EH (cell line): Measurements from ENCODE around the gene TMEM235.
A peak's percentile ranks its signal among the peaks of the same experiment; 100 is the strongest.

ENCODE experiments used
- DNase-seq: peaks from one replicate; pipeline ENCODE4 v3.0.0-alpha.2; 2015; ENCODE audit warnings: low read depth

TMEM235 gene

DNA sequence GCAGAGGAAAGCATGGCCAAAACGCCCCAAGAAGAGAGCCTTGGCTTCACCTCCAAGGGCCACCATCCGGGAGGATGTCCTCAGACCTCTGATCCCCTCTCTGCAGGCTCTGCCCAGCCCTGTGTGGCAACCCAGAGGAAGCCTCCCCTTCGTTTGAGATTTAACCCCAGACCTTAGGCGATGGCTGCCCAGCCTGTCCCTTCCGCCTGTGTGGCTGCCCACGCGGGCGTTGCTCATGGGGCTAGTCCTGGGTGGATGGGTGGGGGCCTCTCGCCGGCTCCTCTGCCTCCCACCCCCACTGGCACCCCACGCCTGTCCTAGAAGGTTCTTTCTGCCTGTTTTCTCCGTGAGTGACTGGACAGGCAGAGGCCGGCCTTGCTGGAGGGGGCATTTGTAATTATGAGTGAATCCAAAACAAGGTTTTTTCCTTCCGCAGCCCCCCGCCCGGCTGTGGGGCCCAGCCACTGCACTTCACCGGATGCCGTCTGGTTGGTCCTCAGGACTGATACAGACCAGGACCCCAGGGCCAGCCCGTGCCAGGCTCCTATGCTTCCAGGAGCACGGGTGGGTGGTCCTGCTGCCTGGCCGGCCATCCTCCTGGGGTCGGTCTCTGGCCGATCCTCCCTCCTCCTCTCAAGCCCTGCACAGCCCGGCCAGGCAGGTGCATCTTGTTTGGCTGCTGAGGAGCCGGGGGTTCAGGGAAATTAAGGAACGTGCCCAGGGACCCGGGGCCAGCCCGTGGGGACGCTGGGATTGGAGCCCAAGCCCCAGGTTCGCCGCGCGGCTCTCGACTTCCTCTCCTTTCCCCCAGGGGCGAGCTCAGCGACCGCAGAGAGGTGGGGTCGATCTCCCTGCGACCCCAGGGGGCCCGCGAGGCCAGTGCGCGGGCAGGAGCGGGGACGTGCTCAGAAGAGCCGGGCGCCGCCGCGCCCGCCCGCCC is at the start of gene TMEM235:
Gene TMEM235, plus strand, starts transcription at position 636 of the 940 bp plus-strand sequence. CDS start 393 bp downstream, outside the sequence.
- DNase-seq, result no peak

DNA sequence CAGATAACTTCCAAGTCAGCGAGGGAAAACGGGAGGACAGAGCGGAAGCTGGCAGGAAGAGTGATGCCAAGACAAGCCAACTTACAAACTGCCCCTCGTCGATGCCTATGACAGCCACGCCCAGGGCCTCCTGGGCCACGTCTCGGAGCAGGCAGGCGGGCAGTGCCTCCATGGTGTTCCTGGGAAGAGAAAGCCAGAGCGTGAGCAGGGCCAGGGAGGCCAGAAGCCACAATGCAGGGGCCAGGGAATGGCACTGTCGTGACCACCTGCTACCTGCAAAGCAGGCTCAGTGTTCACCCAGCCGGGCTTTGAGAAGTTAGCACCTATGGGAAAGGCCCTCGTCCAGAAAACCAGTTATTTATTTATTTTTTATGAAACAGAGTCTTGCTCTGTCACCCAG is 48.9 kb upstream of the TMEM235 start:
- no peak for DNase-seq

DNA sequence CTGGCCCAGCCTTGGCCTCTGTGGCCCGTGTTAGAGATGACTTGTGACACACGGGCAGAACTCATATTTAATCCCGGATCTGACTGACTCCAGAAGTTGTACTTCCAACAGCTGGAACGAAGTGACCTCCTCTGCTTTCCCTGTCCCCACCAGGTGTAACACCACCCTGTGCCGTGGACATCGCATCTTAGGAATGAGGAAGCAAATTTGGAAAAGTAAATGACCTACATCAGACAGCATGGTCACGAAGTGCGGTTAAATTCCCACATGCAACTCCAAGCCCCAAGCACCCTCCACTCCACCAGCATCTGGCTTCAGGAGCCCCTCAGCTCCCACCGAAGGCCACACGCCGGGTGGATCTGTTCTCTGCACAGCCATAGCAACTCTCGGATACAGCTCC is 47.5 kb upstream of the TMEM235 start:
- DNase-seq, result no peak

DNA sequence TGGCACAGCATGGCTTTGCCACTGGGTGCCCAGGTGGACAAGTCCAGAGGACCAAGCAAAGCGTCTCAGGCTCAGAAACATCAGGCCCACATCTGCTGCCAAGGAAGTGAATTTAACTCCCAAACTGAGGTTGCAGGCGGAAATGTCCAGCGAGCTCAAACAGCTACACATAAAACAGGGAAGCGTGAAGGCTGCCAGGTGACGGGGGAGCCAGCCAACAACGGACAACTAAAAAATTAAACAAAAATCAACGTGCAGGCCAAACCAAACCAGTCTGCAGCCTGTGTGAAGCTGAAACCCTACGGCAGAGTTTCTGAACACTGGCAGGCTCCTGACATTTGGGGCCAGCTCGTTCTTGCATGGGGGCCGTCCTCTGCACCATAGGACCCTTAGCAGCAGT is 47.1 kb upstream of the TMEM235 start:
- DNase-seq, result no peak

DNA sequence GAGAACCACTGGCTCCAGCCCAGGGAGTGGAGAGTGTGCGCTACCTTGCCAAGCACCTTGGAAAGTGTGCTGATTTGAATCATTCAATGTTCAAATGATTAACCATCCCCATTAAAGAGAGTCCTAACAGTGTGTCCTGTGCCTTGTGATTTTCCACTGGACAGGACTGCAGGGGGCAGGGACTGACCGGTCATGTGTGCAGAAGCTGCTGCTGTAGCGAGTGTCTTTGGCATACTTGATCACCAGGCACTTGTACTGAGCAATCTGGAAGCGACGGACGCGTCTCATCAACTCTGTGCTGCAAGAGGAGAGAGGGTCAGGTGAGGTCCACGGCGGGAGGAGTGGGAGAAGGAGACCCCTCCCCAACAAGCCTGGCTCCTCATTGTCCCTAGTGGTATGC is 46.6 kb upstream of the TMEM235 start:
- DNase-seq, result no peak

DNA sequence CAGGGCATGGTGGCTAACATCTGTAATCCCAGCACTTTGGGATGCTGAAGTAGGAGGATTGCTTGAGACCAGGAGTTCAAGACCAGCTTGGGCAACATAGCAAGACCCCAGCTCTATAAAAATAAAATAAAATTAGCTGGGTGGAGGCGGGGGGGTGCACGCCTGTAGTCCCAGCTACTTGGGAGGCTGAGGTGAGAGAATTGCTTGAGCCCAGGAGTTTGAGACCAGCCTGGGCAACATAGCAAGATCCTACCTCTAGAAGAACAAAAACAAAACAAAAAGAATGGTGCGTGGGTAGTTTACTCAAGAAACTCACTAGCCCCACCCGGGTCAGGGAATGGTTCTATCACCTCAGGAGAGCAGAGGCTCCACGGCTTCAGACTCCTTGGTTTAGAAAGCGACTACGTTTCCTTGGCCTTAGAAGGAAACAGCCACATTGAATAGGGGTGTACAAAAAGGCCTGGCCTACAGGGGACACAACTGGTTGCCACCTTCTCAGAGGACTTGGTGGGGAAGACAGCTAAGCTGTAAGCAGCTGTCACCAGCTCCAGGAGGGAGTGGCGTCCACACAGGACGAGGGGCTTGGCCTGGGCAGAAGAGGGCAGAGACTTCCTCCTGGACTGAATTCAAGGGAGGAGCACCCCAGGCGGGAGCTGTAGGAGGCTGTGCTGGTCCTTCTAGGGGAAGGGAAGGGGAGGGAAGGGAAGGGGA is 45.3 kb upstream of the TMEM235 start:
- DNase-seq, result peak; percentile 67

DNA sequence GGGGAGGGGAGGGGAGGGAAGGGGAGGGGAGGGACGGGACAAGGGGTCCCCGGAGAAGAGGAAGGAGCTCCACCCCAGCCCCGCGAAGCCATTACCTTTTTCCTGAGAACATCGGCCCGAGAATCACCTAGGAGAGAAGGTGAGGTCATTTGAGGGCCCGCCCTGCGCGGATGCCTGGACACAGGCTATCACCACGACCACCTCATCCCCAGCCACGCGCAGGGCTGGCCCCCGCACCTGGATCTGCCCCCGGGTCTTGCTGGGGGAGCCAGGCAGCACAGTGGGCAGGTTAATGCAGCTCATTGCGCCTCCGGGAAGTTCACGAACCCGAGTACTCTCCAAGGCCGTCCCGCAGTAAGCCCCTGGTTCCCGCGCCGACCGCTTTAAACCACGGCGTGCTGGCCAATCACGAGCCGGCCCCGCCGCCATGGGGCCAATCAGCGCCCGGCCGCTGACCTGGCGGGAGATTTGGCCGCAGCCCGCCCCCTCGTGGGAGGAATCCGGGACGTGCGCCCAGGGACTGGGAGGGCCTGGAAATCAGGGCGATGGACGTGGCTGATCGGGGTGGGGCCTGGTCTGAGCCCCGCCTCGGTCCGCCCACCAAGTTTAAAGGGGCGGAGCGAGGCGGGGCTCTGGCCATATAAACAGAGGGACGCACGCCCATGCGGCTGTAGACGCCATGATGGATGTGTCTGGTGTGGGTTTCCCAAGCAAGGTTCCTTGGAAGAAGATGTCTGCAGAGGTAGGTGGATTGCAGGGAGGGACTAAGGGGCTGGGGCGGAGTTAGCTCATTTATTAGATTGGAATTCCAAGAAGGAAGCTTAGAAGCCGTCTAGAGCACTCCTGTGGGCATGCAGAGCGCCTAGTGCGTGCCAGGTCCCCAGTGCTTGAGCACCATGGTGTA is 44.5 kb upstream of the TMEM235 start, which contains the start of the genes AFMID and TK1:
Gene AFMID, plus strand, starts transcription at position 671 of the 904 bp plus-strand sequence. Its CDS starts 9 bp downstream, at position 680.
Gene TK1, minus strand, starts transcription at position 361 of the 904 bp plus-strand sequence. Its CDS starts 58 bp downstream, at position 303.
- DNase-seq, result peak; percentile 97

DNA sequence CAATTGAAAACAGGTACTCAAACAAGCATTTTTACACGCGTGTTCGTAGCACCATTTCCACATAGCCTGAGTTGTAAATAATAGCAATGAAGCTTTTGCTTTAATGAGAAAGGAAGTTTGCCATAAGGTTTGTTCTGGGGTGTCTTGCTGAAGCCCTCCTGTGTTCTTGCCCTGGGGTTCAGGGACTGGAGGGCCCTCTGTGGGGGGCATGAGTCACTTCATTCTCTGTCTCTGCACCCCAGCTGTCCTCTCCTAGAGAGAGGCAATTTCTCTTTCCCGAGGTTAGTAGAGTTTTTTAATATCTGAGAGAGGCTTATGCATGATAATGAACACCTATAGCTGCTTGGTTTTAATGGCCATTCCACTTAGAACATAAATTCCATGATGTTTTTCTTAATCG is 34.7 kb upstream of the TMEM235 start:
- no peak for DNase-seq

DNA sequence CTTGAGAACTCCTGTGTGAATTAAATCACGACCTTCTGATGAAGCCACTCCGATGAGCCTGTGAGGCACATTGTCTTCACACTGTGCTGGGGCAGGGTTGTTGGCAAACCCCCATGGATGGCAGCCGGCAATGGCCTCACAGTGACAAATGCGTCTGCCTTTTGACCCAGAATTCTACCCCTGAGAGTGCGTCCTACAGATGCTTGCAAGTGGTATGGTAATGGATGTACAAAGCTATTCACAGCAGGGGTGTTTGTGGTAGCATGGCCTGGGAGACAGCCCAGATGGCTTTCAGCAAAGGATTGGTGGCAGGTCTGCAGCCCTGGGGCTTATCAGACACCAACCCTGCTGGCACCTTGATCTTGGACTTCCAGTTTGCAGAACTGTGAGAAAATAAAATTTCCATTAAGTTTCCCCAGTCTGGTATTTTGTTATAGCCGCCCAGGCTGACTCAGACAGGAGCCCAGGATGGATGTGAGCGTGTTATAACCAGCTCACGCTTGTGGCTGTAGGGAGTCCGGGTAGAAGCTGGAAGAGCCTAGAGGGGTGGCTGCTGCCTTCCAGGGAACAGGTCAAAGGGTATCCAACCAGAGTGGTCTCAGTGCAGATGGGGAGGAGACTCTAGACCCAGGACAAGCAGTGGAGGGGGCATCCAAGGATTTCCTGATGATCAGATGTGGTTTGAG is 34.1 kb upstream of the TMEM235 start:
- DNase-seq, result no peak

DNA sequence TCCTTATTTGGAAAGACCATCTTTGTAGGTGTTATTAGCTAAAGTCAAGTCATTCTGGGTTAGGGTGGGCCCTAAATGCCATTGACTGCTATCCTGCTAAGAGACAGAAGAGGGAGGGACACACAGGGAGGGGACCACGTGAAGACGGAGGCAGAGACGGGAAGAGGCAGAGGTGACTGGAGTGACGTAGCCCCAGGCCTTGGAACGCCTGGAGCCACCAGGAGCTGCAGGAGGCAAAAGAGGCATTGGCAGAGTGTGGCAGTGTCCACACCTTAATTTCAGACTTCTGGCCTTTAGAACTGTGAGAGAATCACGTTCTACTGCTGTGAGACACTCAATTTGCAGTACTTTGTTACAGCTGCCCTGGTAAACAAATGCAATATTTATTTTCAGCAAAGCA is 31.0 kb upstream of the TMEM235 start:
- DNase-seq, result no peak

DNA sequence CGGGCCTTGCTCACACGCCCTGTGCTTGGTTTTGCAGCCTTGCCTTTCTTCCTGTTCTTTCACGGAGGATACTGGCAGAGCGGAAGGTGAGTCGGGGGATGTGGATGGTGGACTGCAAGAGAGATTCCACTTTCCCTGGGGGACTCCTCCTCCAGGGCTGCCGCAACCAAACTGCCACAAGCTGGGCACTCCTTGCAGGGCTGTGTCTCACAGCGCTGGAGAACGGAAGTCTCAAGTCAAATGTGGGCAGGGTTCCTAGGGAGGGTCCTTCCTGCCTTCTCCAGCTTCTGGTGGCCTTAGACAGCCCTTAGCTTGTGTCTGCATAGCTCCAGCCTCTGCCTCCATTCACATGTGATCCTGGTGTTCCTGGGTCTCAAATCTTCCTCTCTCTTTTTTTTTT is 28.8 kb upstream of the TMEM235 start:
- DNase-seq, result no peak

DNA sequence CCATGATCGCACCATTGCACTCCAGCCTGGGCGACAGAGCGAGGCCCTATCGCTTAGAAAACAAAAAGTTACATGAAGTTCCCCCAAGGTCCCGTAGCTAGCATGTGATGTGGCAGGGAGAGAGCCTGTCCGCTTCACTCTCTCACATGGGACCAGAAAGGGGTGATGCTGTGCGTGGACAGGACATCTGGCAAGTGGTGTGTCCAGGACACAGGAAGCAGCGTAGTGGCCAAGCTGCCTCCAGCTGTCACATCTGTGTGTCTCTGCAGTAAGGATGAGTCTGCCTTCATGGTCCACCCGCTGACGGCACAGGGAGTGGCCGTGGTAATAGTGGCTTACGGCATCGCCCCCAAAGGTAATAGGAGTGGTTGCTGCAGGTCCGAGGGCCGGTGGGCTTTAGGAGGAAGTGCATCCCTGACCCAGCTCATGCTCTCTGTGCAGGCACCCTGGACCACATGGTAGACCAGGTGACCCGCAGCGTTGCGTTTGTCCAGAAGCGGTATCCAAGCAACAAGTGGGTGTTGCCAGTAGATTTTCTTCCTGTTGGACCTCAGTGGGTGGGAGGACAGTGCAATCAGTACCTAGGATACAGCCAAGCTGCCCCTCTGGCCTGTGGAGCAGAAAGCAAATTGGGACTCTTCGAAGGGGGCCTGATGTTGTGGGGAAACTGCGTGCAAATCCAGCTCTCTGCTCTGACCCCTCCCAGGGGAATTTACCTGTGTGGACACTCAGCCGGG is 26.9 kb upstream of the TMEM235 start:
- DNase-seq, result no peak

DNA sequence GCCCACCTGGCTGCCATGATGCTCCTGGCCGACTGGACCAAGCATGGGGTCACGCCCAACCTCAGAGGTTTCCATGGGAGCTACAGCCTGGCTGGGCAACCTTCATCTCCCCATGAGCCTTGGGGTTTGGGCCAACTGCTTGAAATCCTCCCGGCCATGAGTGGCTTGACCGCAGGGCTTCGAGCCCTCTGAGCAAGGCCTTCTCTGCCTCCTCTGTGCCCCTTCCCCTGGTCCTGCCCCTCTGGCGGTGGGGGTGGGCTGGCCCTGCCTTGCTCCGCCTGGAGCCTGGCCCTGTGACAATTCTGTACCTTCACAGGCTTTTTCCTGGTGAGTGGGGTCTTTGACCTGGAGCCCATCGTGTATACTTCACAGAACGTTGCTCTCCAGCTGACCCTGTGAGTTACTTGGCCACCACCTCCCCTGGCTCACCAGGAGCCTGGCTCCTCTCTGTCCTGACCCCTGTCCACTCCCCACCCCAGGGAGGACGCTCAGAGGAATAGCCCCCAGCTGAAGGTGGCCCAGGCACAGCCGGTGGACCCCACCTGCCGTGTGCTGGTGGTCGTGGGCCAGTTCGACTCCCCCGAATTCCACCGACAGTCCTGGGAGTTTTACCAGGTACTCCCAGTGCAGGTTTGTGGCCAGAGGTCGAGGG is 26.2 kb upstream of the TMEM235 start:
- DNase-seq, result no peak

DNA sequence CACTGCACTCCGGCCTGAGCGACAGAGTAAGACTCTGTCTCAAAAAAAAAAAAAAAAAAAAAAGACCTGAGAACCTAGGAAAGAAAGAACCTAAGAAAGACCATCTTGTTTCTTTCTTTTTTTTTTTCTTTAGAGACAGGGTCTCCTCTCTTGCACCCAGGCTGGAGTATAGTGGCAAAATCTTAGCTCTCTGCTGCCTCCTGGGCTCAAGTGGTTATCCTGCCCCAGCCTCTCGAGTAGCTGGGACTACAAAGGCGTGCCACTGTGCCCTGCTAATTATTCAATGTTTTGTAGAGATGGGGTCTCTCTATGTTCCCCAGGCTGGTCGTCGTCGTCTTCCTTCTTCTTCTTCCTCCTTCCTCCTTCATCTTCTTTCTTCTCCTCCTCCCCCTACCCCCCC is 25.1 kb upstream of the TMEM235 start:
- DNase-seq, result no peak

DNA sequence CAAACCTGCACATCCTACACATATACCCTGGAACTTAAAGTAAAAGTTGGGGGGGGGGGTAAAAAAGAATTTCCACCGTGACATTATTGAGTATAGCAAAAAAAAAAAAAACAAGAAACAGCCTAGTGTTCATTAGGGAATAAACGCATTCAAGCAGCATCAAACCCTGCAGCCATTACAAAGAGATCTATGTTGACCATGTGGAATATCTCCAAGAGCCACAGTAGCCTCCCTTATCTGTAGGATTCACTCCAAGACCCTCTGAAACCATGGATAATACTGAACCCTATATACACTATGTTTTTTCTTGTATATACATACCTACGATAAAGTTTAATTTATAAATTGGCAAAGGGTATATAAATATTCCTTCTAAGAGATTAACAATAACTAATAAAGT is 22.9 kb upstream of the TMEM235 start:
- DNase-seq, result no peak

DNA sequence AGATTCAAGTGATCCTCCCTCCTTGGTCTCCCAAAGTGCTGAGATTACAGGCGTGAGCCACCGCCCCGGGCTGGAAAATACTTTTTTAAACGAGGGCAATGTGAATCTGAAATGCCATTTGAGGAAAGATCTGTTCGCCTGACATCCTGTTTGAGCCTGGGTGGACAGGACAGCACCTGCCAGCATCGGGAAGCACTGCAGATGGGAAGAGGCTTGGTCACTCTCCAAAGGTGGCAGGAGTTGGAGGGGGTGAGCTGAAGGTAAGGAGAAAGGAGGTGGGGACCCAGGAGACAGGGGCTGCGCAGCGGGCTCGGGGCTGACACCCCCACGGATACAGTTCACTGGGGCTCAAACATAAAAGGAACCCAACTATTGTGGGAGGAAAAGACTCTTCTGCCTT is 21.3 kb upstream of the TMEM235 start:
- no peak for DNase-seq

DNA sequence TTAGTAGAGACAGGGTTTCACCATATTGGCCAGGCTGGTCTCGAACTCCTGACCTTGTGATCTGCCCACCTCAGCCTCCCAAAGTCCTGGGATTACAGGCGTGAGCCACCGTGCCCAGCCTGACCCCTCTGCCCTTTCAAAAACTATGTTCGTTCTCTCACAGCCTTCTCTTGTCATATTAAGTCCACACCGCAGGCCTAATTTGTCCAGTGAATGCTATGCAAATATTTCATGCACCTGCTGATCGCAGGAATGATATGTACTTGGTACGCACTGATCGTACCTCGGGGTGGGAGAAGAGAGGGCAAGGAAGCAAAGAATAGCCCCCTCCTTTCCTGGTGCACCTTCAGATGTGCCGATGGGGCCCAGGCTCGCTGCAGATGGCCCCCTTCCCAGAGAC is 20.4 kb upstream of the TMEM235 start:
- DNase-seq, result no peak

DNA sequence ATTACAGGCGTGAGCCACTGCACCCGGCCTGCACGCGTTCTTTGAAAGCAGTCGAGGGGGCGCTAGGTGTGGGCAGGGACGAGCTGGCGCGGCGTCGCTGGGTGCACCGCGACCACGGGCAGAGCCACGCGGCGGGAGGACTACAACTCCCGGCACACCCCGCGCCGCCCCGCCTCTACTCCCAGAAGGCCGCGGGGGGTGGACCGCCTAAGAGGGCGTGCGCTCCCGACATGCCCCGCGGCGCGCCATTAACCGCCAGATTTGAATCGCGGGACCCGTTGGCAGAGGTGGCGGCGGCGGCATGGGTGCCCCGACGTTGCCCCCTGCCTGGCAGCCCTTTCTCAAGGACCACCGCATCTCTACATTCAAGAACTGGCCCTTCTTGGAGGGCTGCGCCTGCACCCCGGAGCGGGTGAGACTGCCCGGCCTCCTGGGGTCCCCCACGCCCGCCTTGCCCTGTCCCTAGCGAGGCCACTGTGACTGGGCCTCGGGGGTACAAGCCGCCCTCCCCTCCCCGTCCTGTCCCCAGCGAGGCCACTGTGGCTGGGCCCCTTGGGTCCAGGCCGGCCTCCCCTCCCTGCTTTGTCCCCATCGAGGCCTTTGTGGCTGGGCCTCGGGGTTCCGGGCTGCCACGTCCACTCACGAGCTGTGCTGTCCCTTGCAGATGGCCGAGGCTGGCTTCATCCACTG is 17.3 kb upstream of the TMEM235 start, which contains the start of gene BIRC5:
Gene BIRC5, plus strand, starts transcription at position 238 of the 690 bp plus-strand sequence. Its CDS starts 64 bp downstream, at position 302.
- peak; percentile 86 for DNase-seq

DNA sequence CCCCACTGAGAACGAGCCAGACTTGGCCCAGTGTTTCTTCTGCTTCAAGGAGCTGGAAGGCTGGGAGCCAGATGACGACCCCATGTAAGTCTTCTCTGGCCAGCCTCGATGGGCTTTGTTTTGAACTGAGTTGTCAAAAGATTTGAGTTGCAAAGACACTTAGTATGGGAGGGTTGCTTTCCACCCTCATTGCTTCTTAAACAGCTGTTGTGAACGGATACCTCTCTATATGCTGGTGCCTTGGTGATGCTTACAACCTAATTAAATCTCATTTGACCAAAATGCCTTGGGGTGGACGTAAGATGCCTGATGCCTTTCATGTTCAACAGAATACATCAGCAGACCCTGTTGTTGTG is 16.7 kb upstream of the TMEM235 start:
- peak; percentile 3 for DNase-seq
